H9 (cell line): Measurements from ENCODE around the gene ST13. TPM values are rescaled to one million over a fixed set of nuclear protein-coding genes. Genes with fewer than 3 reads are reported as not detected.

ENCODE experiments used
- DNase-seq: peaks from one replicate; pipeline ENCODE4 v3.0.0-alpha.2; 2017
- H2AFZ ChIP-seq: one replicate; pipeline ENCODE4 v1.6.1; 2013; ENCODE audit warnings: mild to moderate bottlenecking, low read length, control low read depth, moderate library complexity
- H2AK5ac ChIP-seq: 2 replicates; pipeline ENCODE4 v1.6.1; 2013; ENCODE audit warnings: low read length, control low read depth, mixed read lengths; ENCODE audit not compliant: insufficient read length
- H2BK120ac ChIP-seq: one replicate; pipeline ENCODE4 v1.6.1; 2013; ENCODE audit warnings: low read depth, mild to moderate bottlenecking, low read length, control low read depth, inconsistent platforms; ENCODE audit not compliant: poor library complexity, severe bottlenecking
- H2BK12ac ChIP-seq: 2 replicates; pipeline ENCODE4 v1.6.1; 2013; ENCODE audit warnings: low read length, control low read depth, mixed read lengths, low read depth; ENCODE audit not compliant: insufficient read length
- H2BK15ac ChIP-seq: 2 replicates; pipeline ENCODE4 v1.6.1; 2013; ENCODE audit warnings: low read depth, low read length, control low read depth
- H2BK20ac ChIP-seq: one replicate; pipeline ENCODE4 v1.6.1; 2013; ENCODE audit warnings: low read depth, mild to moderate bottlenecking, low read length, control low read depth, inconsistent platforms; ENCODE audit not compliant: poor library complexity, severe bottlenecking
- H2BK5ac ChIP-seq: 2 replicates; pipeline ENCODE4 v1.6.1; 2013; ENCODE audit warnings: low read length, control low read depth, mixed read lengths; ENCODE audit not compliant: insufficient read length
- H3K14ac ChIP-seq: 2 replicates; pipeline ENCODE4 v1.6.1; 2013; ENCODE audit warnings: low read length, control low read depth; ENCODE audit not compliant: insufficient read depth
- H3K18ac ChIP-seq: 2 replicates; pipeline ENCODE4 v1.6.1; 2013; ENCODE audit warnings: low read depth, mild to moderate bottlenecking, mixed read lengths, low read length, control low read depth; ENCODE audit not compliant: insufficient read length
- H3K23ac ChIP-seq: 2 replicates; pipeline ENCODE4 v1.6.1; 2013; ENCODE audit warnings: low read length, control low read depth, mixed read lengths, low read depth; ENCODE audit not compliant: insufficient read length
- H3K23me2 ChIP-seq: 2 replicates; pipeline ENCODE4 v1.6.1; 2013; ENCODE audit warnings: low read depth, mild to moderate bottlenecking, mixed read lengths, low read length, control low read depth; ENCODE audit not compliant: insufficient read length, poor library complexity, severe bottlenecking
- H3K27ac ChIP-seq: 2 replicates; pipeline ENCODE4 v1.5.1; 2013; ENCODE audit warnings: low read length, control low read depth, mixed read lengths, low read depth; ENCODE audit not compliant: insufficient read length
- H3K27me3 ChIP-seq: 2 replicates; pipeline ENCODE4 v1.6.1; 2013; ENCODE audit warnings: low read length, control low read depth, inconsistent platforms; ENCODE audit not compliant: insufficient read depth
- H3K4ac ChIP-seq: 2 replicates; pipeline ENCODE4 v1.6.1; 2013; ENCODE audit warnings: low read depth, mild to moderate bottlenecking, control low read depth, inconsistent platforms, low read length, moderate library complexity
- H3K4me1 ChIP-seq: 2 replicates; pipeline ENCODE4 v1.6.1; 2013; ENCODE audit warnings: low read length, control low read depth, inconsistent platforms; ENCODE audit not compliant: insufficient read depth
- H3K4me2 ChIP-seq: 2 replicates; pipeline ENCODE4 v1.6.1; 2013; ENCODE audit warnings: low read length, control low read depth, mixed read lengths; ENCODE audit not compliant: insufficient read length, insufficient read depth
- H3K56ac ChIP-seq: 2 replicates; pipeline ENCODE4 v1.6.1; 2013; ENCODE audit warnings: low read depth, mild to moderate bottlenecking, mixed read lengths, low read length, control low read depth; ENCODE audit not compliant: insufficient read length
- H3K79me1 ChIP-seq: 2 replicates; pipeline ENCODE4 v1.6.1; 2013; ENCODE audit warnings: low read depth, mild to moderate bottlenecking, moderate library complexity, low read length, control low read depth, inconsistent platforms; ENCODE audit not compliant: insufficient read depth, poor library complexity, severe bottlenecking
- H3K79me2 ChIP-seq: 2 replicates; pipeline ENCODE4 v1.6.1; 2013; ENCODE audit warnings: low read length, control low read depth, inconsistent platforms; ENCODE audit not compliant: insufficient read depth
- H3K9ac ChIP-seq: 2 replicates; pipeline ENCODE4 v1.6.1; 2013; ENCODE audit warnings: low read length, control low read depth, mixed read lengths; ENCODE audit not compliant: insufficient read length; ENCODE audit errors: extremely low read depth
- H3K9me3 ChIP-seq: one replicate; pipeline ENCODE4 v1.6.1; 2013; ENCODE audit warnings: low read depth, low read length, inconsistent platforms; ENCODE audit not compliant: control insufficient read depth
- H3T11ph ChIP-seq: one replicate; pipeline ENCODE4 v1.6.1; 2013; ENCODE audit warnings: mild to moderate bottlenecking, low read length, control low read depth, inconsistent platforms
- H4K20me1 ChIP-seq: one replicate; pipeline ENCODE4 v1.6.1; 2013; ENCODE audit not compliant: control insufficient read depth, insufficient read length, insufficient read depth
- H4K5ac ChIP-seq: 2 replicates; pipeline ENCODE4 v1.6.1; 2013; ENCODE audit warnings: low read depth, mild to moderate bottlenecking, mixed read lengths, low read length, control low read depth; ENCODE audit not compliant: insufficient read length
- H4K8ac ChIP-seq: replicated peaks from 2 replicates; pipeline ENCODE4 v1.6.1; 2013; ENCODE audit warnings: low read length, control low read depth, mixed read lengths, low read depth; ENCODE audit not compliant: insufficient read length
- H4K91ac ChIP-seq: 2 replicates; pipeline ENCODE4 v1.6.1; 2013; ENCODE audit warnings: low read depth, mild to moderate bottlenecking, moderate library complexity, mixed read lengths, low read length, control low read depth; ENCODE audit not compliant: insufficient read length
- H3K27ac Mint-ChIP-seq, 3 experiments: 2 replicates in 2 of 3; 3 replicates in 1 of 3; pipeline ENCODE4 v1.8.0; 2020 to 2021; ENCODE audit warnings: mixed read lengths in 3 of 3, mild to moderate bottlenecking in 1 of 3, moderate library complexity in 1 of 3
- H3K27me3 Mint-ChIP-seq: 2 replicates; pipeline ENCODE4 v1.8.0; 2021; ENCODE audit warnings: low read depth, mild to moderate bottlenecking, moderate library complexity, mixed read lengths
- H3K36me3 Mint-ChIP-seq, 3 experiments: 2 replicates in 2 of 3; 3 replicates in 1 of 3; pipeline ENCODE4 v1.8.0; 2020 to 2021; ENCODE audit warnings: low read depth in 3 of 3, mixed read lengths in 3 of 3; ENCODE audit not compliant: insufficient read depth in 1 of 3
- H3K4me1 Mint-ChIP-seq, 2 experiments: 2 replicates each; pipeline ENCODE4 v1.8.0; 2020; ENCODE audit warnings: mixed read lengths in 2 of 2
- H3K4me3 Mint-ChIP-seq, 2 experiments: 2 replicates in 1 of 2; 3 replicates in 1 of 2; pipeline ENCODE4 v1.8.0; 2020 to 2021; ENCODE audit warnings: mild to moderate bottlenecking in 2 of 2, mixed read lengths in 2 of 2, moderate library complexity in 1 of 2
- H3K9me3 Mint-ChIP-seq, 2 experiments: 2 replicates in 1 of 2; 3 replicates in 1 of 2; pipeline ENCODE4 v1.8.0; 2020; ENCODE audit warnings: mild to moderate bottlenecking in 2 of 2, mixed read lengths in 2 of 2, moderate library complexity in 1 of 2
- WGBS: extraction: QIAGEN DNeasy Blood & Tissue Kit; methylation state at CpG from one replicate; pipeline ENCODE4 v1.1.7; 2013; ENCODE audit warnings: missing lambda C conversion rate, low lambda C conversion rate, mixed read lengths; ENCODE audit not compliant: insufficient read length; ENCODE audit errors: extremely low coverage; 5-methylcytosine and 5-hydroxymethylcytosine counted together
- total RNA-seq: library from RNA; stranded (reverse); gene quantifications from 2 replicates; pipeline ENCODE4 v1.2.1, GENCODE V29; 2021
- TF ChIP-seq, protein P1 (sequence below): fragments of 200-600 bp; sonication (generic); conservative IDR thresholded peaks from 3 replicates; pipeline ENCODE4 v1.8.0; 2021; ENCODE audit warnings: antibody characterized with exemption, mild to moderate bottlenecking

The ST13 gene
- total RNA-seq, 1 experiment from 2014 or later, result 353 TPM

- H3K4me1 Mint-ChIP-seq, result peaks cover 6 to 14% of the 10 kb centered on the region in 2 experiments
These were observed 6.1 kb upstream of the ST13 start for GRCh38 chr22:40862537-40862936.

More at GRCh38 chr22:40862537-40862936, 6.1 kb upstream of the ST13 start:
- no peak overlapping the region for H3K23ac ChIP-seq
- no peak overlapping the region for H3T11ph ChIP-seq
- peaks cover 3% of the 10 kb centered on the region for H3K79me1 ChIP-seq
- no peak overlapping the region for H3K27ac ChIP-seq
- no peaks in the 10 kb centered on the region for H3K9me3 ChIP-seq
- H2BK20ac ChIP-seq, result no peak overlapping the region
- no peak overlapping the region for H2AFZ ChIP-seq
- H4K8ac ChIP-seq, result no peak overlapping the region
- H2AK5ac ChIP-seq, result no peak overlapping the region
- no peak overlapping the region for H3K18ac ChIP-seq
- Mint-ChIP-seq H3K27ac (no peak overlapping the region), H3K27me3 (no peaks in the 10 kb centered on the region), H3K4me3 (no peak overlapping the region), H3K9me3 (no peaks in the 10 kb centered on the region), H3K36me3 (peaks cover 0 to 16% (median 11%) of the 10 kb centered on the region in 3 experiments; a peak in 6 of 7 replicates)
- H3K27me3 ChIP-seq, result no peaks in the 10 kb centered on the region
- TF ChIP-seq, protein P1, sequence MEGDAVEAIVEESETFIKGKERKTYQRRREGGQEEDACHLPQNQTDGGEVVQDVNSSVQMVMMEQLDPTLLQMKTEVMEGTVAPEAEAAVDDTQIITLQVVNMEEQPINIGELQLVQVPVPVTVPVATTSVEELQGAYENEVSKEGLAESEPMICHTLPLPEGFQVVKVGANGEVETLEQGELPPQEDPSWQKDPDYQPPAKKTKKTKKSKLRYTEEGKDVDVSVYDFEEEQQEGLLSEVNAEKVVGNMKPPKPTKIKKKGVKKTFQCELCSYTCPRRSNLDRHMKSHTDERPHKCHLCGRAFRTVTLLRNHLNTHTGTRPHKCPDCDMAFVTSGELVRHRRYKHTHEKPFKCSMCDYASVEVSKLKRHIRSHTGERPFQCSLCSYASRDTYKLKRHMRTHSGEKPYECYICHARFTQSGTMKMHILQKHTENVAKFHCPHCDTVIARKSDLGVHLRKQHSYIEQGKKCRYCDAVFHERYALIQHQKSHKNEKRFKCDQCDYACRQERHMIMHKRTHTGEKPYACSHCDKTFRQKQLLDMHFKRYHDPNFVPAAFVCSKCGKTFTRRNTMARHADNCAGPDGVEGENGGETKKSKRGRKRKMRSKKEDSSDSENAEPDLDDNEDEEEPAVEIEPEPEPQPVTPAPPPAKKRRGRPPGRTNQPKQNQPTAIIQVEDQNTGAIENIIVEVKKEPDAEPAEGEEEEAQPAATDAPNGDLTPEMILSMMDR, result no peak
- no peaks in the 10 kb centered on the region for H3K23me2 ChIP-seq
- no peak overlapping the region for H3K4me2 ChIP-seq
- H3K4me1 ChIP-seq, result peaks cover 2% of the 10 kb centered on the region; the same call in 1 of the 2 replicates
- no peak overlapping the region for H3K56ac ChIP-seq
- H3K14ac ChIP-seq, result no peak overlapping the region
- no peak overlapping the region for H4K5ac ChIP-seq
- H4K91ac ChIP-seq, result no peak overlapping the region
- no peak overlapping the region for H2BK120ac ChIP-seq
- no peaks in the 10 kb centered on the region for H4K20me1 ChIP-seq
- no peak overlapping the region for H2BK5ac ChIP-seq
- no peak overlapping the region for H3K4ac ChIP-seq
- no peak overlapping the region for H2BK12ac ChIP-seq
- peaks cover 12% of the 10 kb centered on the region; the same call in 1 of the 2 replicates for H3K79me2 ChIP-seq
- no peak overlapping the region for H3K9ac ChIP-seq
- no peak for DNase-seq
- WGBS, result no CpG with 5 or more reads among the region's 2 CpGs
- H2BK15ac ChIP-seq, result no peak overlapping the region
